ENCODE results near the gene DAB2. TPM values are rescaled to one million over a fixed set of nuclear protein-coding genes. Genes with fewer than 3 reads are reported as not detected.

The DAB2 gene
- total RNA-seq, 2 donors from 2014 or later = 15.6 to 38.1 TPM

DNA sequence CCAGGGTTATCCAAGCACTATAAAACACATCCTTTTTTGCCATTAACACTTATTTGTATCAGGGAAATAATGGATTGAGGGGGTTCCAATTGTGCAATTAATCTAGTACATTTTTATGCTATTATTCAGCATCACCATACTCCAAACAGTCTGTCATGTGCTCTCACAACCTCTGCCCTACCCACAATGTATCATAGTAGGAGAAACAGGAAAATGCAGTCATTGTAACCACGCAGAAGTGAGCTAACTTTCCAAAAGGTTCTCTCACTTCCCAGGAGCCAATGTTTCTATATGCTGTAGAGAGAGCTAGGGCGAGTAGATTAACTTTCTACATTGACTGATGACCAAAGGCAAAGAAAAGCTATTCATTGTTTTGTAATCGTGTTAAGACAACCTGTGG, 29.8 kb downstream of the DAB2 start:
- H3K4me1 ChIP-seq (replicated peaks) = no peaks in the 10 kb centered on the region
- no peak for DNase-seq (ENCODE audit: low spot score)
- 54% methylated on average over 3 of the region's 3 CpGs for WGBS
- H3K4me3 ChIP-seq = no peak overlapping the region
- H3K27ac ChIP-seq = no peak overlapping the region
- intact Hi-C loops (cut with DNase I) = no loop called here
- no peaks in the 10 kb centered on the region for H3K9me3 ChIP-seq
- H3K27me3 ChIP-seq (replicated peaks; ENCODE audit: insufficient read depth) = no peaks in the 10 kb centered on the region
- H3K36me3 ChIP-seq = no peaks in the 10 kb centered on the region
- TF ChIP-seq, protein P1, sequence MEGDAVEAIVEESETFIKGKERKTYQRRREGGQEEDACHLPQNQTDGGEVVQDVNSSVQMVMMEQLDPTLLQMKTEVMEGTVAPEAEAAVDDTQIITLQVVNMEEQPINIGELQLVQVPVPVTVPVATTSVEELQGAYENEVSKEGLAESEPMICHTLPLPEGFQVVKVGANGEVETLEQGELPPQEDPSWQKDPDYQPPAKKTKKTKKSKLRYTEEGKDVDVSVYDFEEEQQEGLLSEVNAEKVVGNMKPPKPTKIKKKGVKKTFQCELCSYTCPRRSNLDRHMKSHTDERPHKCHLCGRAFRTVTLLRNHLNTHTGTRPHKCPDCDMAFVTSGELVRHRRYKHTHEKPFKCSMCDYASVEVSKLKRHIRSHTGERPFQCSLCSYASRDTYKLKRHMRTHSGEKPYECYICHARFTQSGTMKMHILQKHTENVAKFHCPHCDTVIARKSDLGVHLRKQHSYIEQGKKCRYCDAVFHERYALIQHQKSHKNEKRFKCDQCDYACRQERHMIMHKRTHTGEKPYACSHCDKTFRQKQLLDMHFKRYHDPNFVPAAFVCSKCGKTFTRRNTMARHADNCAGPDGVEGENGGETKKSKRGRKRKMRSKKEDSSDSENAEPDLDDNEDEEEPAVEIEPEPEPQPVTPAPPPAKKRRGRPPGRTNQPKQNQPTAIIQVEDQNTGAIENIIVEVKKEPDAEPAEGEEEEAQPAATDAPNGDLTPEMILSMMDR (IDR thresholded peaks at IDR 0.05) = no peak
- TF ChIP-seq POLR2A (IDR thresholded peaks at IDR 0.05) = no peak
- TF ChIP-seq POLR2AphosphoS5 (IDR thresholded peaks at IDR 0.05) = no peak

DNA sequence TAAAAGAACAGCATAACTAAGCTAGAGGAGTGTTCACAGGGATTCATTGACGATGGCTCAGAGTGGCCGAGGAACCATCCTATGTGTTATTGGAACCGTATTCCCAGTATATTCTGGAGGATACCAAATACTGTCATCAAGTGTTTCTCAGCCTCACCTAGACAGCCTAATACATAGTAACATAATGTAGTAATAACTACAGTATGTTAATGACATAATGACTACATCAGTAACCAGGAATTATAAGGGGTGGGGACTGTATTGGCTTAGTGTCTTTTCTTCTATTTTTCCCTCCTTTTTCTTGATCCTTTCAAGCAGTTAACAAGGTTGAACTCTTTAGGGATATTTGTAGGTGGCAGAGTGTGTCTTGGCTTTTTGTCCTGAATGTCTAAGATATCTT, 33.8 kb downstream of the DAB2 start:
- Histone ChIP-seq H3K4me1 (replicated peaks) (no peaks in the 10 kb centered on the region), H3K27ac (no peak overlapping the region), H3K4me3 (no peak overlapping the region), H3K36me3 (no peaks in the 10 kb centered on the region), H3K9me3 (no peaks in the 10 kb centered on the region), H3K27me3 (replicated peaks; ENCODE audit: insufficient read depth) (no peaks in the 10 kb centered on the region)
- intact Hi-C loops (cut with DNase I) = no loop called here
- 98% methylated on average over 3 of the region's 3 CpGs for WGBS
- no peak for DNase-seq (ENCODE audit: low spot score)
- TF ChIP-seq POLR2A (IDR thresholded peaks at IDR 0.05) (no peak), POLR2AphosphoS5 (IDR thresholded peaks at IDR 0.05) (no peak)
- TF ChIP-seq, protein P1 (IDR thresholded peaks at IDR 0.05) = no peak

DNA sequence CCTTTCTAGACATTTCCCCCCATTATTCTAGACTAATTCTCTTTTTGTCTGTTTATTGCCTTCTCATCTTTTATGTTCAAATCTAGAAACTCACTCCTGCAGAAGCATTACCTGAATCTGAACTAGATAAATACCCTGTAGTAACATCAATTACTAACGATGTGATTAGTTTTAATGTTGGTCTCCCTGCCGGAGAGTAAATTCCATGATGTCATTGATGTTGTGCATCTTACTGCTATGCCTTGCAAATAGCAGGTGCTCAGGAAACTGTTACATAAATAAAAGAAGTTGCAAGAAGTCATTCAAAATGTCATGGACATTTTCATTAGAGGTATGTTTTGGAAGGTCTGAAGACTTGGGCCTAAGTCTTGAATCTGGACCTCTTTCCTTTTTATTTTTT, 37.5 kb downstream of the DAB2 start:
- H3K36me3 ChIP-seq = no peaks in the 10 kb centered on the region
- WGBS = 98% methylated on average over 2 of the region's 2 CpGs

DNA sequence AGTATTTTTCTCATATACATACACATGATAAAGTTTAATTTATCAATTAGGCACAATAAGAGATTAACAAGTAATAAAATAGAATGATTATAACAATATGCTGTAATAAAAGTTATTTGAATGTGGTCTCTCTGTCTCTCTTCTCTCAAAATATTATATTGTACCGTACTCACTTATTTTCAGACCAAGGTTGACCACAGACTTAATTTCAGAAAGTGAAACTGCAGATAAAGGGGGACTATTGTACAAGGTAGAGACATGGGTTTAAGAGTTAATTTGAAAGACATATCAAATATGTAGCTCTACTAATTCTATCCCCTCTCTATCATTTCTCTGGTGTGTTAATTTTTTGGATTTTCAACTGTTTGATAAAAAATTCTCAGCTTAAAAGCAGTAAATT, 40.5 kb downstream of the DAB2 start:
- WGBS = 92% methylated on average over 1 of the region's 1 CpG
- intact Hi-C loops (cut with DNase I) = no loop called here

More for the DNA sequence above, 37.5 kb downstream of the DAB2 start:
- no peak for DNase-seq (ENCODE audit: low spot score)
- no peak for TF ChIP-seq POLR2AphosphoS5 (IDR thresholded peaks at IDR 0.05)
- no peak for TF ChIP-seq POLR2A (IDR thresholded peaks at IDR 0.05)
- TF ChIP-seq, protein P1 (IDR thresholded peaks at IDR 0.05) = no peak
- Histone ChIP-seq H3K27ac (no peak overlapping the region), H3K9me3 (no peaks in the 10 kb centered on the region), H3K4me1 (replicated peaks) (no peaks in the 10 kb centered on the region), H3K4me3 (no peak overlapping the region), H3K27me3 (replicated peaks; ENCODE audit: insufficient read depth) (no peaks in the 10 kb centered on the region)
- intact Hi-C loops (cut with DNase I) = no loop called here

DNA sequence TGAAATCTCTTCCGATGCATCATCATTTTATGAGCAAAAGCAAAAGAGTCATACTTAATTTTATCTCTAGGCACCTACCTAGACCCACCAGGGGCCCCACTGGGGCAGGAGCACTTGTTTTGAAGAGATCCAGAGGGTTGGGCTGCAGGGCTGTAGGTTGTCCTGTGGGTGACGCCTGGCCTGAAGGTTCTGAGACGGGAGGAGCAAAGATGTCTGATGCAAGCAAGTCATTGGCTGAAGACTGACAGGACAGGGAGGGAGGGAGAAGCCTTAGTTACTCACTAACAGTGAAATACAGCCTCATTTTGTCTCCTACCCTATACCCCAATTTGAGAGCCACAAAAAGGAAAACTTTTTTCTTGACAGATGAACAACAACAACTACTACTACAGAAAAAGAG, 43.4 kb downstream of the DAB2 start:
- no peaks in the 10 kb centered on the region for H3K4me1 ChIP-seq (replicated peaks)
- DNase-seq (ENCODE audit: low spot score) = no peak
- intact Hi-C loops (cut with DNase I) = no loop called here
- no peak for TF ChIP-seq POLR2AphosphoS5 (IDR thresholded peaks at IDR 0.05)
- TF ChIP-seq, protein P1 (IDR thresholded peaks at IDR 0.05) = no peak
- TF ChIP-seq POLR2A (IDR thresholded peaks at IDR 0.05) = no peak
- 96% methylated on average over 3 of the region's 3 CpGs for whole genome bisulfite sequencing
- H3K27me3 ChIP-seq (replicated peaks; ENCODE audit: insufficient read depth) = no peaks in the 10 kb centered on the region
- no peak overlapping the region for H3K4me3 ChIP-seq
- H3K9me3 ChIP-seq = no peaks in the 10 kb centered on the region
- no peak overlapping the region for H3K27ac ChIP-seq
- H3K36me3 ChIP-seq = no peaks in the 10 kb centered on the region

More for the DNA sequence above, 40.5 kb downstream of the DAB2 start:
- DNase-seq (ENCODE audit: low spot score) = no peak
- TF ChIP-seq, protein P1 (IDR thresholded peaks at IDR 0.05) = no peak
- TF ChIP-seq POLR2AphosphoS5 (IDR thresholded peaks at IDR 0.05) = no peak
- TF ChIP-seq POLR2A (IDR thresholded peaks at IDR 0.05) = no peak
- H3K9me3 ChIP-seq = no peaks in the 10 kb centered on the region
- no peaks in the 10 kb centered on the region for H3K4me1 ChIP-seq (replicated peaks)
- H3K27ac ChIP-seq = no peak overlapping the region
- H3K4me3 ChIP-seq = no peak overlapping the region
- H3K36me3 ChIP-seq = no peaks in the 10 kb centered on the region
- H3K27me3 ChIP-seq (replicated peaks; ENCODE audit: insufficient read depth) = no peaks in the 10 kb centered on the region
